Liver (tissue), 3 donors: Measurements from ENCODE around the gene ABHD15.

Source experiments
- ATF3 ChIP-seq: IDR thresholded peaks from 2 replicates; pipeline ENCODE4 v1.6.1; 2016; ENCODE audit warnings: antibody characterized with exemption
- CTCF ChIP-seq: fragments of 150-350 bp; IDR thresholded peaks from 2 replicates; pipeline ENCODE4 v1.5.1; 2017; ENCODE audit warnings: improper control_type of control experiment, low read depth, low read length; ENCODE audit not compliant: missing input control
- HNF4G ChIP-seq: IDR thresholded peaks from 2 replicates; pipeline ENCODE4 v1.6.1; 2016; ENCODE audit warnings: antibody characterized with exemption
- MAX ChIP-seq: IDR thresholded peaks from 2 replicates; pipeline ENCODE4 v1.6.1; 2016; ENCODE audit warnings: antibody characterized with exemption
- TAF1 ChIP-seq: conservative IDR thresholded peaks from 2 replicates; pipeline ENCODE4 v1.6.1; 2016; ENCODE audit warnings: antibody characterized with exemption, mild to moderate bottlenecking
- YY1 ChIP-seq: IDR thresholded peaks from 2 replicates; pipeline ENCODE4 v1.6.1; 2016; ENCODE audit warnings: antibody characterized with exemption, mild to moderate bottlenecking
- donor health status: healthy.
- donor health status: healthy.

- TF ChIP-seq CTCF (no peak), MAX (no peak), TAF1 (no peak), ATF3 (no peak), HNF4G (no peak), YY1 (no peak)
These were observed 32.9 kb downstream of the ABHD15 start for GRCh38 chr17:29533976-29534375.
